GM21723 (cell line): Measurements from ENCODE around the gene STRN.
"Not testable (repeated sequence)": the region's sequence is repeated elsewhere in the genome, so short reads cannot be mapped to it uniquely, and the experiment has no call there.

Source experiments
- ATAC-seq: cut with Tn5 transposase; IDR thresholded peaks from one replicate; pipeline ENCODE4 v1.9.1; 2021; ENCODE audit warnings: mild to moderate bottlenecking, moderate library complexity; ENCODE audit not compliant: unreplicated experiment

STRN gene

GRCh38 chr2:36915627-36916026, 50.7 kb downstream of the STRN start:
- no peak for ATAC-seq

GRCh38 chr2:36912695-36913094, 53.6 kb downstream of the STRN start:
- ATAC-seq: no peak

- no peak for ATAC-seq
Observed at GRCh38 chr2:36911012-36911411, 55.3 kb downstream of the STRN start.

GRCh38 chr2:36906277-36906676, 60.1 kb downstream of the STRN start:
- no peak for ATAC-seq

- no peak for ATAC-seq
Observed at GRCh38 chr2:36904636-36905035, 61.7 kb downstream of the STRN start.

GRCh38 chr2:36902385-36903120, 63.8 kb downstream of the STRN start:
- no peak for ATAC-seq

- no peak for ATAC-seq
Observed at GRCh38 chr2:36892805-36893204, 73.5 kb downstream of the STRN start.

- ATAC-seq: no peak
Observed at GRCh38 chr2:36889795-36890194, 76.5 kb downstream of the STRN start.

- ATAC-seq: not testable (repeated sequence)
Observed at GRCh38 chr2:36887095-36887494, 79.2 kb downstream of the STRN start.

- no peak for ATAC-seq
Observed at GRCh38 chr2:36886664-36887063, 79.7 kb downstream of the STRN start.

GRCh38 chr2:36885605-36886004, 80.7 kb downstream of the STRN start:
- no peak for ATAC-seq

GRCh38 chr2:36882532-36882931, 83.8 kb downstream of the STRN start:
- no peak for ATAC-seq

- no peak for ATAC-seq
Observed at GRCh38 chr2:36881816-36882215, 84.5 kb downstream of the STRN start.

GRCh38 chr2:36878429-36878828, 87.9 kb downstream of the STRN start:
- ATAC-seq: no peak

- ATAC-seq: no peak
Observed at GRCh38 chr2:36871068-36871707, 95.1 kb downstream of the STRN start.

- ATAC-seq: no peak
Observed at GRCh38 chr2:36869606-36870005, 96.7 kb downstream of the STRN start.

GRCh38 chr2:36861896-36862295, 104.4 kb downstream of the STRN start:
- ATAC-seq: no peak

GRCh38 chr2:36859366-36859792, 107.0 kb downstream of the STRN start:
- ATAC-seq: peak; percentile 11

GRCh38 chr2:36858551-36859365, 107.6 kb downstream of the STRN start:
- ATAC-seq: peak; percentile 49

GRCh38 chr2:36857713-36858112, 108.6 kb downstream of the STRN start:
- ATAC-seq: no peak

- no peak for ATAC-seq
Observed at GRCh38 chr2:36855429-36855828, 110.9 kb downstream of the STRN start.

GRCh38 chr2:36854241-36854640, 112.1 kb downstream of the STRN start:
- ATAC-seq: no peak
